Left colon (tissue), 2 donors: ENCODE results near the gene DAP. TPM values are rescaled to one million over a fixed set of nuclear protein-coding genes. Genes with fewer than 3 reads are reported as not detected.
"Not testable (repeated sequence)": the region's sequence is repeated elsewhere in the genome, so short reads cannot be mapped to it uniquely, and the experiment has no call there.

Experiments
- ATAC-seq: fragments of 200-7000 bp; cut with Tn5 transposase; one replicate; pipeline ENCODE4 v1.9.1; 2020; ENCODE audit warnings: mild to moderate bottlenecking, moderate library complexity
- DNase-seq, 2 donors: peaks; one replicate each; pipeline ENCODE4 v3.0.0-alpha.2; 2020
- intact Hi-C, 2 donors: fragments of 100-400 bp; cut with DNase I in 1 of 2; cut with micrococcal nuclease in 1 of 2; formaldehyde crosslinking; loops; one replicate each; pipeline versions ENCODE4 v1.11.2 to v1.14.0; 2022; cut with DNase I, micrococcal nuclease
- long read RNA-seq: library from polyadenylated mRNA; unstranded; transcript quantifications from one replicate; pipeline ENCODE4 v2.0.0, GENCODE V29; 2021
- total RNA-seq, 2 donors: library from RNA; stranded (reverse); fragmentation: NEBNext Ultra II Directional; extraction: Animal tissue kit (Norgen Biotek cat#: 25700); gene quantifications; one replicate each; pipeline ENCODE4 v1.2.1, GENCODE V29; 2021
- donor health status: DM: no; HTN: no; CAD: no.
- donor health status: DM: yes; HTN: yes; CAD: no.

DAP gene
- 100 to 1,000 TPM; 125 TPM for total RNA-seq
- long read RNA-seq, transcript DAP-201 (4 exons, 2,339 nt), result major isoform, 230 of 323 reads
- long read RNA-seq, partial matches to known transcripts, result 14 of 323 reads
- long read RNA-seq, other reads (novel, unspliced or antisense), result 77 of 323 reads

GRCh38 chr5:10761185-10761932 lies at the start of gene DAP:
Gene DAP (minus strand): TSS chr5:10761234. CDS start chr5:10761068, 166 bp downstream.
- DNase-seq, result peak; percentile 84 to 91
- peak; percentile 79 for ATAC-seq
- intact Hi-C loops, result no loop called here

GRCh38 chr5:10808347-10809226 lies 47.6 kb upstream of the DAP start:
- DNase-seq (no peak), ATAC-seq (no peak)
- intact Hi-C loops, result no loop called here

- no peak for ATAC-seq
- intact Hi-C loops, result no loop called here
- DNase-seq, result no peak
These were observed 41.1 kb upstream of the DAP start for GRCh38 chr5:10801931-10802666.

GRCh38 chr5:10800852-10801251 lies 39.8 kb upstream of the DAP start:
- no peak for ATAC-seq
- intact Hi-C loops, result no loop called here
- DNase-seq, result no peak

- intact Hi-C loops, result no loop called here
- DNase-seq (no peak), ATAC-seq (no peak)
These were observed 36.2 kb upstream of the DAP start for GRCh38 chr5:10797261-10797660.

GRCh38 chr5:10793785-10794184 lies 32.8 kb upstream of the DAP start:
- ATAC-seq, result no peak
- no peak for DNase-seq
- intact Hi-C loops, result no loop called here

- DNase-seq (no peak), ATAC-seq (no peak)
- intact Hi-C loops, result no loop called here
These were observed 31.3 kb upstream of the DAP start for GRCh38 chr5:10792336-10792735.

- intact Hi-C loops, result no loop called here
- ATAC-seq, result no peak
- DNase-seq, result no peak
These were observed 28.7 kb upstream of the DAP start for GRCh38 chr5:10789726-10790125.

- DNase-seq (peak in 1 of 2 donors; percentile 18), ATAC-seq (no peak)
- intact Hi-C loops, result no loop called here
These were observed 28.0 kb upstream of the DAP start for GRCh38 chr5:10789021-10789420.

- ATAC-seq (no peak), DNase-seq (no peak)
- intact Hi-C loops, result no loop called here
These were observed 27.3 kb upstream of the DAP start for GRCh38 chr5:10788358-10788757.

GRCh38 chr5:10786835-10787234 lies 25.8 kb upstream of the DAP start:
- DNase-seq, result no peak
- no peak for ATAC-seq
- intact Hi-C loops, result no loop called here

- intact Hi-C loops, result not testable (repeated sequence)
These were observed 19.2 kb upstream of the DAP start for GRCh38 chr5:10780208-10780607.

GRCh38 chr5:10779592-10779991 lies 18.6 kb upstream of the DAP start:
- ATAC-seq (no peak), DNase-seq (no peak)
- intact Hi-C loops, result no loop called here

More at GRCh38 chr5:10780208-10780607, 19.2 kb upstream of the DAP start:
- not testable (repeated sequence) for ATAC-seq, DNase-seq

- ATAC-seq (no peak), DNase-seq (no peak)
- intact Hi-C loops, result no loop called here
These were observed 17.3 kb upstream of the DAP start for GRCh38 chr5:10778179-10778910.

GRCh38 chr5:10775646-10776045 lies 14.6 kb upstream of the DAP start:
- no peak for ATAC-seq
- intact Hi-C loops, result no loop called here
- no peak for DNase-seq

- no peak for DNase-seq
- no peak for ATAC-seq
- intact Hi-C loops, result no loop called here
These were observed 12.0 kb upstream of the DAP start for GRCh38 chr5:10772901-10773585.

GRCh38 chr5:10768328-10768899 lies 7.4 kb upstream of the DAP start:
- DNase-seq, result no peak
- no peak for ATAC-seq
- intact Hi-C loops, result no loop called here
